ENCODE data around the gene WFDC6.
"Not testable (repeated sequence)": the region's sequence is repeated elsewhere in the genome, so short reads cannot be mapped to it uniquely, and the experiment has no call there.

WFDC6 gene

GRCh38 chr20:45539382-45539781 lies at the start of gene WFDC6:
TSS of gene WFDC6 (minus strand) at chr20:45539482. CDS start at chr20:45539407, 75 bp downstream.
- in situ Hi-C loops (cut with HindIII; ENCODE audit: low sequenced_read_pairs): no loop called here

- in situ Hi-C loops (cut with HindIII; ENCODE audit: low sequenced_read_pairs): no loop called here
Observed at GRCh38 chr20:45588800-45589199, 49.5 kb upstream of the WFDC6 start.

- in situ Hi-C loops (cut with HindIII; ENCODE audit: low sequenced_read_pairs): not testable (repeated sequence)
Observed at GRCh38 chr20:45585986-45586385, 46.7 kb upstream of the WFDC6 start.

GRCh38 chr20:45584294-45584693 lies 45.0 kb upstream of the WFDC6 start:
- in situ Hi-C loops (cut with HindIII; ENCODE audit: low sequenced_read_pairs): not testable (repeated sequence)

GRCh38 chr20:45583502-45583901 lies 44.2 kb upstream of the WFDC6 start:
- in situ Hi-C loops (cut with HindIII; ENCODE audit: low sequenced_read_pairs): no loop called here

GRCh38 chr20:45581702-45582101 lies 42.4 kb upstream of the WFDC6 start:
- in situ Hi-C loops (cut with HindIII; ENCODE audit: low sequenced_read_pairs): no loop called here

GRCh38 chr20:45579184-45579583 lies 39.9 kb upstream of the WFDC6 start, which contains the start of gene WFDC8:
TSS of gene WFDC8 (minus strand) at chr20:45579284. CDS start at chr20:45579247, 37 bp downstream.
- in situ Hi-C loops (cut with HindIII; ENCODE audit: low sequenced_read_pairs): loop anchor here (5.0 kb wide), 1 partner anchor 33 kb away; no protein-coding TSS in a partner anchor

GRCh38 chr20:45578231-45578630 lies 38.9 kb upstream of the WFDC6 start:
- in situ Hi-C loops (cut with HindIII; ENCODE audit: low sequenced_read_pairs): loop anchor here (5.0 kb wide), 1 partner anchor 34 kb away; no protein-coding TSS in a partner anchor

- in situ Hi-C loops (cut with HindIII; ENCODE audit: low sequenced_read_pairs): loop anchor here (5.0 kb wide), 1 partner anchor 35 kb away; no protein-coding TSS in a partner anchor
Observed at GRCh38 chr20:45576995-45577394, 37.7 kb upstream of the WFDC6 start.

- in situ Hi-C loops (cut with HindIII; ENCODE audit: low sequenced_read_pairs): loop anchor here (5.0 kb wide), 1 partner anchor 36 kb away; no protein-coding TSS in a partner anchor
Observed at GRCh38 chr20:45575931-45576330, 36.6 kb upstream of the WFDC6 start.

- in situ Hi-C loops (cut with HindIII; ENCODE audit: low sequenced_read_pairs): not testable (repeated sequence)
Observed at GRCh38 chr20:45569650-45570049, 30.4 kb upstream of the WFDC6 start.

GRCh38 chr20:45564760-45565276 lies 25.5 kb upstream of the WFDC6 start:
- in situ Hi-C loops (cut with HindIII; ENCODE audit: low sequenced_read_pairs): no loop called here

- in situ Hi-C loops (cut with HindIII; ENCODE audit: low sequenced_read_pairs): no loop called here
Observed at GRCh38 chr20:45555198-45555597, 15.9 kb upstream of the WFDC6 start.

- in situ Hi-C loops (cut with HindIII; ENCODE audit: low sequenced_read_pairs): no loop called here
Observed at GRCh38 chr20:45552456-45552855, 13.2 kb upstream of the WFDC6 start.

GRCh38 chr20:45550765-45551164 lies 11.5 kb upstream of the WFDC6 start:
- in situ Hi-C loops (cut with HindIII; ENCODE audit: low sequenced_read_pairs): no loop called here

GRCh38 chr20:45548410-45548809 lies 9.1 kb upstream of the WFDC6 start:
- in situ Hi-C loops (cut with HindIII; ENCODE audit: low sequenced_read_pairs): no loop called here

GRCh38 chr20:45547206-45547770 lies 8.0 kb upstream of the WFDC6 start, which contains the start of gene EPPIN:
TSS of gene EPPIN (minus strand) at chr20:45547401. CDS start at chr20:45547357, 44 bp downstream.
- in situ Hi-C loops (cut with HindIII; ENCODE audit: low sequenced_read_pairs): no loop called here

GRCh38 chr20:45545754-45546453 lies 6.6 kb upstream of the WFDC6 start:
- in situ Hi-C loops (cut with HindIII; ENCODE audit: low sequenced_read_pairs): no loop called here

- in situ Hi-C loops (cut with HindIII; ENCODE audit: low sequenced_read_pairs): no loop called here
Observed at GRCh38 chr20:45545351-45545750, 6.1 kb upstream of the WFDC6 start.

GRCh38 chr20:45538209-45538799 lies 978 bp downstream of the WFDC6 start:
- in situ Hi-C loops (cut with HindIII; ENCODE audit: low sequenced_read_pairs): no loop called here

GRCh38 chr20:45527294-45527693 lies 12.0 kb downstream of the WFDC6 start:
- in situ Hi-C loops (cut with HindIII; ENCODE audit: low sequenced_read_pairs): no loop called here

Measured in endothelial cell of hepatic sinusoid (primary cell).